Islet precursor cell (in vitro differentiated cells): ENCODE measurements around the gene INHA.
A peak's percentile ranks its signal among the peaks of the same experiment; 100 is the strongest.

Experiments
- DNase-seq: peaks from one replicate; pipeline ENCODE4 v3.0.0-alpha.2; 2018

The INHA gene

GRCh38 chr2:219559156-219559915 lies 12.8 kb upstream of the INHA start:
- no peak for DNase-seq

GRCh38 chr2:219560037-219560892 lies 11.8 kb upstream of the INHA start:
- no peak for DNase-seq

GRCh38 chr2:219560893-219561178 lies 11.3 kb upstream of the INHA start:
- DNase-seq: no peak

GRCh38 chr2:219561179-219562048 lies 10.7 kb upstream of the INHA start:
- peak; percentile 90 for DNase-seq

GRCh38 chr2:219562049-219563020 lies 9.8 kb upstream of the INHA start:
- DNase-seq: no peak

GRCh38 chr2:219563271-219563928 lies 8.7 kb upstream of the INHA start:
- DNase-seq: no peak

- DNase-seq: peak; percentile 39
Observed at GRCh38 chr2:219565130-219566080, 6.7 kb upstream of the INHA start.

GRCh38 chr2:219566640-219567039 lies 5.5 kb upstream of the INHA start:
- no peak for DNase-seq

- no peak for DNase-seq
Observed at GRCh38 chr2:219567131-219567530, 5.0 kb upstream of the INHA start.

GRCh38 chr2:219567791-219568361 lies 4.2 kb upstream of the INHA start:
- DNase-seq: no peak

GRCh38 chr2:219569041-219569440 lies 3.1 kb upstream of the INHA start:
- peak; percentile 77 for DNase-seq

GRCh38 chr2:219569635-219570034 lies 2.5 kb upstream of the INHA start:
- DNase-seq: no peak

- DNase-seq: no peak
Observed at GRCh38 chr2:219570194-219570923, 1.8 kb upstream of the INHA start.

GRCh38 chr2:219570924-219571310 lies 1.2 kb upstream of the INHA start:
- DNase-seq: no peak

- DNase-seq: peak; percentile 98
Observed at GRCh38 chr2:219571311-219572236, 536 bp upstream of the INHA start, which contains the start of gene OBSL1. Gene OBSL1 (minus strand): TSS chr2:219571539. CDS start chr2:219571232, 307 bp downstream.

GRCh38 chr2:219573166-219573565 lies 1.1 kb downstream of the INHA start:
- no peak for DNase-seq

GRCh38 chr2:219574484-219575311 lies 2.6 kb downstream of the INHA start:
- no peak for DNase-seq
